A549 (cell line): ENCODE results near the gene NUP214. TPM values are rescaled to one million over a fixed set of nuclear protein-coding genes. Genes with fewer than 3 reads are reported as not detected.

Experiments used
- ATAC-seq, 2 experiments: fragments of 200-7000 bp in 1 of 2; fragments of >200 bp in 1 of 2; cut with Nextera tagmentation in 1 of 2; cut with Tn5 transposase in 1 of 2; 3 replicates each; pipeline versions ENCODE4 v1.8.0 to v1.9.1; 2018 to 2020; ENCODE audit warnings: mild to moderate bottlenecking in 1 of 2, moderate library complexity in 1 of 2
- CTCF ChIA-PET: fragments of 300-600 bp; sonication (Branson Sonifier 250); formaldehyde crosslinking; extraction: SDS; loops from one replicate; lab custom pipeline; 2021; ENCODE audit warnings: antibody characterized with exemption, inconsistent platforms; lab: Yijun Ruan, JAX
- POLR2A ChIA-PET: fragments of 350-600 bp; formaldehyde crosslinking; extraction: SDS; loops from one replicate; lab custom pipeline; 2021; ENCODE audit warnings: antibody characterized with exemption, inconsistent platforms; lab: Yijun Ruan, JAX
- DNase-seq, 2 experiments: peaks; one replicate each; pipeline versions ENCODE4 v3.0.0 to v3.0.0-alpha.2; 2011 to 2016; ENCODE audit warnings: low read depth in 1 of 2, low spot score in 1 of 2
- FAIRE-seq: peaks from 2 replicates; lab custom pipeline; 2011; peaks lifted over from hg19 to GRCh38; lab: Jason Lieb, UNC
- H3K27ac ChIP-seq, 2 experiments: fragments of >200 bp; sonication (Bioruptor Twin); formaldehyde crosslinking; 3 replicates each; pipeline ENCODE4 v1.5.1; 2016 to 2017
- H3K4me1 ChIP-seq: fragments of >200 bp; sonication (Bioruptor Twin); formaldehyde crosslinking; 3 replicates; pipeline ENCODE4 v1.6.1; 2016
- H3K4me2 ChIP-seq: fragments of >200 bp; sonication (Bioruptor Twin); formaldehyde crosslinking; 3 replicates; pipeline ENCODE4 v1.6.1; 2016
- H3K4me3 ChIP-seq: fragments of >200 bp; sonication (Bioruptor Twin); formaldehyde crosslinking; 3 replicates; pipeline ENCODE4 v1.5.1; 2016
- H3K9me3 ChIP-seq: fragments of >200 bp; sonication (Bioruptor Twin); formaldehyde crosslinking; 3 replicates; pipeline ENCODE4 v1.6.1; 2016
- BHLHE40 ChIP-seq: IDR thresholded peaks from 2 replicates; pipeline ENCODE4 v1.6.1; 2012; ENCODE audit warnings: low read depth, low read length, inconsistent platforms
- CBX8 ChIP-seq: fragments of 200-600 bp; sonication (generic); IDR thresholded peaks from 2 replicates; pipeline ENCODE4 v1.6.1; 2016
- EHF ChIP-seq: fragments of 250-450 bp; sonication (Bioruptor Pico); IDR thresholded peaks from 2 replicates; pipeline ENCODE4 v1.5.0; 2020; ENCODE audit warnings: mild to moderate bottlenecking
- ELK1 ChIP-seq: fragments of 150-350 bp; IDR thresholded peaks from 2 replicates; pipeline ENCODE4 v1.6.1; 2014; ENCODE audit warnings: low read depth, mild to moderate bottlenecking, low read length
- ESRRA ChIP-seq: fragments of 150-350 bp; IDR thresholded peaks from 2 replicates; pipeline ENCODE4 v1.6.1; 2014; ENCODE audit warnings: mild to moderate bottlenecking, low read length, borderline replicate concordance
- FOSB ChIP-seq: fragments of 250-450 bp; sonication (Bioruptor Pico); IDR thresholded peaks from 2 replicates; pipeline ENCODE4 v1.5.0; 2020; ENCODE audit warnings: mild to moderate bottlenecking, moderate library complexity
- FOXS1 ChIP-seq: fragments of 250-450 bp; sonication (Bioruptor Pico); IDR thresholded peaks from 2 replicates; pipeline ENCODE4 v1.5.0; 2020; ENCODE audit warnings: mild to moderate bottlenecking, moderate library complexity
- HES2 ChIP-seq: fragments of >200 bp; sonication (Bioruptor Twin); formaldehyde crosslinking; IDR thresholded peaks from 2 replicates; pipeline ENCODE4 v1.6.1; 2016
- HEYL ChIP-seq: fragments of 250-450 bp; sonication (Bioruptor Pico); IDR thresholded peaks from 2 replicates; pipeline ENCODE4 v1.8.0; 2021; ENCODE audit warnings: mild to moderate bottlenecking, moderate library complexity
- JUN ChIP-seq, 2 experiments: fragments of >200 bp; sonication (Bioruptor Twin); formaldehyde crosslinking; IDR thresholded peaks; 2 replicates in 1 of 2; 3 replicates in 1 of 2; pipeline ENCODE4 v1.6.1; 2016 to 2017
- JUNB ChIP-seq: fragments of >200 bp; sonication (Bioruptor Twin); formaldehyde crosslinking; IDR thresholded peaks from 2 replicates; pipeline ENCODE4 v1.6.1; 2016
- KDM1A ChIP-seq: fragments of 200-600 bp; sonication (generic); IDR thresholded peaks from 2 replicates; pipeline ENCODE4 v1.6.1; 2016; ENCODE audit warnings: low read depth, mild to moderate bottlenecking
- MAFK ChIP-seq: fragments of 450-650 bp; IDR thresholded peaks from 2 replicates; pipeline ENCODE4 v1.6.1; 2014; ENCODE audit not compliant: partially characterized antibody
- MAZ ChIP-seq: fragments of 150-350 bp; IDR thresholded peaks from 2 replicates; pipeline ENCODE4 v1.6.1; 2014; ENCODE audit warnings: antibody characterized with exemption, low read depth, low read length, borderline replicate concordance
- PHF8 ChIP-seq: fragments of 200-600 bp; sonication (generic); IDR thresholded peaks from 2 replicates; pipeline ENCODE4 v1.6.1; 2016; ENCODE audit warnings: low read depth, mild to moderate bottlenecking, antibody characterized with exemption, moderate library complexity, borderline replicate concordance
- POLR2A ChIP-seq: IDR thresholded peaks from 2 replicates; pipeline ENCODE4 v1.6.1; 2012; ENCODE audit warnings: mild to moderate bottlenecking, low read length
- RARB ChIP-seq: fragments of 250-450 bp; sonication (Bioruptor Pico); IDR thresholded peaks from 2 replicates; pipeline ENCODE4 v1.8.0; 2021; ENCODE audit warnings: mild to moderate bottlenecking, moderate library complexity
- REST ChIP-seq: fragments of 200-600 bp; sonication (generic); IDR thresholded peaks from 2 replicates; pipeline ENCODE4 v1.6.1; 2016; ENCODE audit warnings: antibody characterized with exemption, mild to moderate bottlenecking, moderate library complexity
- RFX5 ChIP-seq: fragments of 450-650 bp; IDR thresholded peaks from 2 replicates; pipeline ENCODE4 v1.7.1; 2014; ENCODE audit warnings: antibody characterized with exemption, mild to moderate bottlenecking, moderate library complexity
- SMC3 ChIP-seq: fragments of >200 bp; sonication (Bioruptor Twin); formaldehyde crosslinking; IDR thresholded peaks from 3 replicates; pipeline ENCODE4 v1.6.1; 2018; ENCODE audit warnings: inconsistent platforms
- TP53 ChIP-seq: fragments of 250-450 bp; sonication (Bioruptor Pico); IDR thresholded peaks from 2 replicates; pipeline ENCODE4 v1.5.0; 2021; ENCODE audit warnings: mild to moderate bottlenecking, moderate library complexity
- ZC3H11A ChIP-seq: fragments of 450-650 bp; IDR thresholded peaks from 2 replicates; pipeline ENCODE4 v1.6.1; 2014; ENCODE audit warnings: antibody characterized with exemption, mild to moderate bottlenecking
- ZFP36 ChIP-seq: fragments of 450-650 bp; IDR thresholded peaks from 2 replicates; pipeline ENCODE4 v1.6.1; 2014; ENCODE audit warnings: borderline replicate concordance; ENCODE audit not compliant: partially characterized antibody
- WGBS: methylation state at CpG from one replicate; pipeline ENCODE4 v1.1.6; 2017; ENCODE audit errors: missing lambda C conversion rate; 5-methylcytosine and 5-hydroxymethylcytosine counted together
- polyA plus RNA-seq, 4 experiments: library from polyadenylated mRNA; depleted of rRNA in 3 of 4; stranded (reverse); fragments of >200 nt; fragmentation: RNase III in 1 of 4; extraction: RNeasy Plus Mini Kit Qiagen cat#74134 plus additional on column Dnase treatment in 1 of 4; gene quantifications; 2 replicates in 3 of 4; 3 replicates in 1 of 4; pipeline ENCODE4 v1.2.3, GENCODE V29; 2011 to 2017
- TF ChIP-seq, protein P1 (sequence below): IDR thresholded peaks from 2 replicates; pipeline ENCODE4 v1.6.1; 2012
- TF ChIP-seq, protein P2 (sequence below): IDR thresholded peaks from 2 replicates; pipeline ENCODE4 v1.6.1; 2012
- TF ChIP-seq, protein P3 (sequence below): fragments of 450-650 bp; IDR thresholded peaks from 2 replicates; pipeline ENCODE4 v1.6.1; 2014; ENCODE audit warnings: antibody characterized with exemption

The NUP214 gene
- polyA plus RNA-seq, 2 of the 4 experiments (the other 2 are of a cell fraction), result 14.4 to 18.5 TPM

GRCh38 chr9:131107760-131108159 is 17.6 kb upstream of the NUP214 start:
- FAIRE-seq (no peak), ATAC-seq (no peak; a peak in 1 of 6 replicates), DNase-seq (no peak)
- 85% methylated on average over 8 of the region's 8 CpGs for WGBS
- Histone ChIP-seq H3K4me1 (0 out of 3 replicates have a peak, but pooled peaks cover 4% of the 10 kb centered on the region), H3K9me3 (no peaks in the 10 kb centered on the region), H3K27ac (no peak overlapping the region), H3K4me3 (no peak overlapping the region), H3K4me2 (no peak overlapping the region)
- ChIA-PET POLR2A (no interaction called here), CTCF (interaction anchor here (1.4 to 1.9 kb wide), 2 partner anchors 9 to 51 kb away, joined by 6 to 8 read pairs; no protein-coding TSS in a partner anchor)
- TF ChIP-seq MAFK, result no peak
- TF ChIP-seq JUN (IDR thresholded peaks at IDR 0.05), result no peak
- TF ChIP-seq POLR2A, result no peak
- no peak for TF ChIP-seq ZC3H11A
- TF ChIP-seq FOSB, result no peak
- TF ChIP-seq, protein P1, sequence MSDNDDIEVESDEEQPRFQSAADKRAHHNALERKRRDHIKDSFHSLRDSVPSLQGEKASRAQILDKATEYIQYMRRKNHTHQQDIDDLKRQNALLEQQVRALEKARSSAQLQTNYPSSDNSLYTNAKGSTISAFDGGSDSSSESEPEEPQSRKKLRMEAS, result no peak
- no peak for TF ChIP-seq SMC3
- no peak for TF ChIP-seq ZFP36
- TF ChIP-seq, protein P2, sequence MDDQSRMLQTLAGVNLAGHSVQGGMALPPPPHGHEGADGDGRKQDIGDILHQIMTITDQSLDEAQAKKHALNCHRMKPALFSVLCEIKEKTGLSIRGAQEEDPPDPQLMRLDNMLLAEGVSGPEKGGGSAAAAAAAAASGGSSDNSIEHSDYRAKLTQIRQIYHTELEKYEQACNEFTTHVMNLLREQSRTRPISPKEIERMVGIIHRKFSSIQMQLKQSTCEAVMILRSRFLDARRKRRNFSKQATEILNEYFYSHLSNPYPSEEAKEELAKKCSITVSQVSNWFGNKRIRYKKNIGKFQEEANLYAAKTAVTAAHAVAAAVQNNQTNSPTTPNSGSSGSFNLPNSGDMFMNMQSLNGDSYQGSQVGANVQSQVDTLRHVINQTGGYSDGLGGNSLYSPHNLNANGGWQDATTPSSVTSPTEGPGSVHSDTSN, result no peak
- no peak for TF ChIP-seq KDM1A
- no peak for TF ChIP-seq HEYL
- no peak for TF ChIP-seq ELK1
- no peak for TF ChIP-seq FOXS1
- no peak for TF ChIP-seq PHF8
- TF ChIP-seq RFX5, result no peak
- no peak for TF ChIP-seq HES2
- TF ChIP-seq ESRRA, result no peak

GRCh38 chr9:131111186-131111853 is 14.1 kb upstream of the NUP214 start:
- H3K4me1 ChIP-seq, result 0 out of 3 replicates have a peak, but pooled peaks cover 6% of the 10 kb centered on the region
- TF ChIP-seq SMC3, result no peak
- TF ChIP-seq JUNB, result no peak
- TF ChIP-seq CBX8, result no peak
- TF ChIP-seq, protein P3, sequence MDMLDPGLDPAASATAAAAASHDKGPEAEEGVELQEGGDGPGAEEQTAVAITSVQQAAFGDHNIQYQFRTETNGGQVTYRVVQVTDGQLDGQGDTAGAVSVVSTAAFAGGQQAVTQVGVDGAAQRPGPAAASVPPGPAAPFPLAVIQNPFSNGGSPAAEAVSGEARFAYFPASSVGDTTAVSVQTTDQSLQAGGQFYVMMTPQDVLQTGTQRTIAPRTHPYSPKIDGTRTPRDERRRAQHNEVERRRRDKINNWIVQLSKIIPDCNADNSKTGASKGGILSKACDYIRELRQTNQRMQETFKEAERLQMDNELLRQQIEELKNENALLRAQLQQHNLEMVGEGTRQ, result no peak
- no peak for TF ChIP-seq RARB (CRISPR knock-in tag)
- TF ChIP-seq PHF8, result no peak
- no peak for TF ChIP-seq REST
- TF ChIP-seq HES2, result no peak
- TF ChIP-seq MAZ, result no peak
- no peak for TF ChIP-seq TP53 (CRISPR knock-in tag)
- TF ChIP-seq HEYL, result no peak
- no peak for TF ChIP-seq POLR2A
- TF ChIP-seq BHLHE40, result no peak
- TF ChIP-seq EHF (CRISPR knock-in tag), result no peak
- TF ChIP-seq, all 56 proteins: peak for 0
- DNase-seq (no peak), ATAC-seq (0 out of 6 replicates have a peak, but pooled peaks of 1 of the 2 experiments have one; percentile 14), FAIRE-seq (no peak)
- H3K9me3 ChIP-seq, result no peaks in the 10 kb centered on the region
- H3K4me3 ChIP-seq, result no peak overlapping the region
- WGBS, result 46% methylated on average over 10 of the region's 10 CpGs
- peak overlapping the region in 1 of 2 experiments; percentile 33; a peak in 1 of 6 replicates for H3K27ac ChIP-seq
- CTCF ChIA-PET, result interaction anchor here (0.6 kb wide), 1 partner anchor 24 kb away, joined by 4 read pairs; no protein-coding TSS in a partner anchor
- POLR2A ChIA-PET, result interaction anchor here (0.6 to 3.5 kb wide), 2 partner anchors 14 to 108 kb away, joined by 3 to 11 read pairs; partner anchors contain the start of gene NUP214
- H3K4me2 ChIP-seq, result no peak overlapping the region
